Measurements from ENCODE around the gene IPO4.
A peak's percentile ranks its signal among the peaks of the same experiment; 100 is the strongest.

IPO4 gene

GRCh38 chr14:24146453-24146977, 42.1 kb downstream of the IPO4 start, which contains the start of gene PSME2:
PSME2 (minus strand) TSS chr14:24146610; CDS start chr14:24146581, 29 bp downstream.
- DNase-seq (ENCODE audit: low read depth in 1 of 2, low spot score in 1 of 2) = peak; percentile 90 to 93
- Histone ChIP-seq H3K27me3 (ENCODE audit: insufficient read depth, poor library complexity, severe bottlenecking) (no peaks in the 10 kb centered on the region), H3K27ac (replicated peaks) (peak within 1 kb of the TSS; percentile 72), H3K4me3 (replicated peaks; ENCODE audit: insufficient read depth, low read length) (peak within 1 kb of the TSS; percentile 96)
- TF ChIP-seq POLR2AphosphoS5 (IDR thresholded peaks at IDR 0.05; ENCODE audit: low read depth) = peak; percentile 26; the same call in 1 of the 2 replicates
- TF ChIP-seq REST (IDR thresholded peaks at IDR 0.05; ENCODE audit: insufficient replicate concordance, low read depth) = no peak
- no peak for TF ChIP-seq SPI1 (IDR thresholded peaks at IDR 0.05; ENCODE audit: borderline replicate concordance, low read depth)

- Histone ChIP-seq H3K27me3 (ENCODE audit: insufficient read depth, poor library complexity, severe bottlenecking) (no peaks in the 10 kb centered on the region), H3K4me3 (replicated peaks; ENCODE audit: insufficient read depth, low read length) (peak overlapping the region; percentile 96), H3K27ac (replicated peaks) (peak overlapping the region; percentile 72)
- peak in 1 of 2 experiments; percentile 33 for DNase-seq (ENCODE audit: low read depth in 1 of 2, low spot score in 1 of 2)
- TF ChIP-seq CTCF (IDR thresholded peaks at IDR 0.05; ENCODE audit: insufficient read depth, low read length) = no peak
Observed at GRCh38 chr14:24145690-24146452, 42.7 kb downstream of the IPO4 start.

- DNase-seq (ENCODE audit: low read depth in 1 of 2, low spot score in 1 of 2) = no peak
- TF ChIP-seq POLR2AphosphoS5 (IDR thresholded peaks at IDR 0.05; ENCODE audit: low read depth) (no peak), CTCF (IDR thresholded peaks at IDR 0.05; ENCODE audit: insufficient read depth, low read length) (no peak), REST (IDR thresholded peaks at IDR 0.05; ENCODE audit: insufficient replicate concordance, low read depth) (no peak), SPI1 (IDR thresholded peaks at IDR 0.05; ENCODE audit: borderline replicate concordance, low read depth) (no peak), GABPA (IDR thresholded peaks at IDR 0.05; ENCODE audit: low read depth) (no peak)
- peak overlapping the region; percentile 96 for H3K4me3 ChIP-seq (replicated peaks; ENCODE audit: insufficient read depth, low read length)
- H3K27me3 ChIP-seq (ENCODE audit: insufficient read depth, poor library complexity, severe bottlenecking) = no peaks in the 10 kb centered on the region
- no peak overlapping the region for H3K27ac ChIP-seq (replicated peaks)
Observed at GRCh38 chr14:24145219-24145618, 43.4 kb downstream of the IPO4 start.

DNA sequence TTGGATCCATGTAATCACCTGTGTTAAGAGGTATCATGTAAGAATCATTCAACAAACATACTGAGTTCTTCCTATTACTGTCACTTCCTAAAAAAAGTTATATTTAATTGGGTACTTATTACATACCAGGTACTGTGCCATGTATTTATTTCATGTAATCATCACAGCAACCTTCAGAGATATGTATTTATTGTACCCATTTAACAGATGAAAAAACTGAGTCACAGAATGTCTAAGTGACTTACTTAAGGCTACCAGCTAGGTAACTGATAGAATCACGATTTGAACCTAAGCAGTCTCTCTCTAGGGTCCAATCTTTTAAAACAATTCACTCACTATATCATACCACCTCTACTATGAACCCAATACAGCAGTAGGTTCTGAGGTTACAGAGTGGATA, 44.2 kb downstream of the IPO4 start:
- TF ChIP-seq POLR2AphosphoS5 (IDR thresholded peaks at IDR 0.05; ENCODE audit: low read depth) (no peak), SPI1 (IDR thresholded peaks at IDR 0.05; ENCODE audit: borderline replicate concordance, low read depth) (no peak), GABPA (IDR thresholded peaks at IDR 0.05; ENCODE audit: low read depth) (no peak), CTCF (IDR thresholded peaks at IDR 0.05; ENCODE audit: insufficient read depth, low read length) (no peak), REST (IDR thresholded peaks at IDR 0.05; ENCODE audit: insufficient replicate concordance, low read depth) (no peak)
- DNase-seq (ENCODE audit: low read depth in 1 of 2, low spot score in 1 of 2) = no peak
- Histone ChIP-seq H3K27me3 (ENCODE audit: insufficient read depth, poor library complexity, severe bottlenecking) (no peaks in the 10 kb centered on the region), H3K27ac (replicated peaks) (no peak overlapping the region), H3K4me3 (replicated peaks; ENCODE audit: insufficient read depth, low read length) (no peak overlapping the region)

All from HL-60 (cell line).